Neutrophil (primary cell): ENCODE data around the gene PPARA.

Source experiments
- H3K27ac ChIP-seq: fragments of 200-600 bp; sonication (generic); 2 replicates; pipeline ENCODE4 v1.5.1; 2016; ENCODE audit warnings: mild to moderate bottlenecking, moderate library complexity
- H3K27me3 ChIP-seq: fragments of 200-600 bp; sonication (generic); 2 replicates; pipeline ENCODE4 v1.6.0; 2016; ENCODE audit warnings: mild to moderate bottlenecking
- H3K36me3 ChIP-seq: fragments of 200-600 bp; sonication (generic); 2 replicates; pipeline ENCODE4 v1.5.1; 2017
- H3K4me1 ChIP-seq, 2 experiments: fragments of 200-600 bp in 1 of 2; sonication (generic) in 1 of 2; 1 replicate in 1 of 2; 2 replicates in 1 of 2; pipeline versions ENCODE4 v1.5.1 to v1.6.1; 2013 to 2016; ENCODE audit warnings: low read depth in 1 of 2, low read length in 1 of 2, mild to moderate bottlenecking in 1 of 2, moderate library complexity in 1 of 2; ENCODE audit not compliant: control insufficient read depth in 1 of 2, insufficient read depth in 1 of 2
- H3K4me3 ChIP-seq, 2 experiments: fragments of 200-600 bp in 1 of 2; sonication (generic) in 1 of 2; 1 replicate in 1 of 2; 2 replicates in 1 of 2; pipeline ENCODE4 v1.5.1; 2013 to 2016; ENCODE audit warnings: low read depth in 1 of 2, low read length in 1 of 2, mild to moderate bottlenecking in 1 of 2, moderate library complexity in 1 of 2
- H3K9me3 ChIP-seq: fragments of 200-600 bp; sonication (generic); 2 replicates; pipeline ENCODE4 v1.5.1; 2016
- TF ChIP-seq, protein P1 (sequence below): fragments of 200-600 bp; sonication (generic); IDR thresholded peaks from 2 replicates; pipeline ENCODE4 v1.5.1; 2016; ENCODE audit warnings: antibody characterized with exemption

Gene PPARA

DNA sequence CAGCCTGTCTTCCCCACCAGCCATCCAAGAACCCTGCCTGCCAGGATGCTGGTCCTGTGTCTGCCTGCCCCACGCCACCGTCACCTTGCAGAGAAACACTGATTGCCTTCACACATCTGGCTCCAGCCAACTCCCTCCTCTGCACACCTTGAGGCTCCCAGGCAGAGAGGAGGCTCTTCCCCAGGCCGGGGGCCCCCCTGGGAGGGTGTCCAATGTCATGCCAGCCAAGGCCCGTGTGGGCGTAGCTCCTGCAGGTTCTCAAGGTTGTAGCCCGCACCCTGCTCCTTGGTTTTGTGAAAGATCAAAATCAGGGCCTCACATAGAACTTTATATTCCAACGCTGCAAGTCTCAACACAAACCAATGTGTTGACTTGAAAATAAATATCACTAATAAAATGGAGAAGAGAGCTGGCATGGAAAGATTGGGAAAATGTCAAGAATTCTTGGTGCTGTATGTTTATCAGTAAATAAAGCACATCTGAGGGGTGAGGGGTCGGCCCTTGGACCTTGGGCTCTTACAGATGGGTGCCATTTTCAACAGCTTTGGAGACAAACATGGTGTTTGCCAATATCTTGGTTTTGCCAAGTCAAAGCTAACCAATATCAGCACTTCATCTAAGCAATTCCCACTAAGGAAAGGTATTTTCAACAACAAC, 6.7 kb upstream of the PPARA start:
- TF ChIP-seq, protein P1, sequence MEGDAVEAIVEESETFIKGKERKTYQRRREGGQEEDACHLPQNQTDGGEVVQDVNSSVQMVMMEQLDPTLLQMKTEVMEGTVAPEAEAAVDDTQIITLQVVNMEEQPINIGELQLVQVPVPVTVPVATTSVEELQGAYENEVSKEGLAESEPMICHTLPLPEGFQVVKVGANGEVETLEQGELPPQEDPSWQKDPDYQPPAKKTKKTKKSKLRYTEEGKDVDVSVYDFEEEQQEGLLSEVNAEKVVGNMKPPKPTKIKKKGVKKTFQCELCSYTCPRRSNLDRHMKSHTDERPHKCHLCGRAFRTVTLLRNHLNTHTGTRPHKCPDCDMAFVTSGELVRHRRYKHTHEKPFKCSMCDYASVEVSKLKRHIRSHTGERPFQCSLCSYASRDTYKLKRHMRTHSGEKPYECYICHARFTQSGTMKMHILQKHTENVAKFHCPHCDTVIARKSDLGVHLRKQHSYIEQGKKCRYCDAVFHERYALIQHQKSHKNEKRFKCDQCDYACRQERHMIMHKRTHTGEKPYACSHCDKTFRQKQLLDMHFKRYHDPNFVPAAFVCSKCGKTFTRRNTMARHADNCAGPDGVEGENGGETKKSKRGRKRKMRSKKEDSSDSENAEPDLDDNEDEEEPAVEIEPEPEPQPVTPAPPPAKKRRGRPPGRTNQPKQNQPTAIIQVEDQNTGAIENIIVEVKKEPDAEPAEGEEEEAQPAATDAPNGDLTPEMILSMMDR, result no peak
- Histone ChIP-seq H3K36me3 (no peaks in the 10 kb centered on the region), H3K27me3 (peaks cover 45% of the 10 kb centered on the region), H3K27ac (no peak overlapping the region), H3K4me1 (no peaks in the 10 kb centered on the region), H3K9me3 (no peaks in the 10 kb centered on the region), H3K4me3 (no peak overlapping the region)

GRCh38 chr22:46145361-46145851, 4.9 kb upstream of the PPARA start:
- no peak overlapping the region for H3K4me3 ChIP-seq
- TF ChIP-seq, protein P1, result no peak
- peaks cover 61% of the 10 kb centered on the region for H3K27me3 ChIP-seq

GRCh38 chr22:46145896-46146295, 4.4 kb upstream of the PPARA start:
- TF ChIP-seq, protein P1, result no peak
- no peaks in the 10 kb centered on the region for H3K36me3 ChIP-seq
- peaks cover under 1 to 9% of the 10 kb centered on the region in 2 experiments for H3K4me1 ChIP-seq
- no peak overlapping the region for H3K4me3 ChIP-seq
- no peak overlapping the region for H3K27ac ChIP-seq
- peaks cover 64% of the 10 kb centered on the region for H3K27me3 ChIP-seq
- H3K9me3 ChIP-seq, result no peaks in the 10 kb centered on the region

More at GRCh38 chr22:46145361-46145851, 4.9 kb upstream of the PPARA start:
- Histone ChIP-seq H3K4me1 (peaks cover 0 to 9% of the 10 kb centered on the region in 2 experiments), H3K36me3 (no peaks in the 10 kb centered on the region), H3K9me3 (no peaks in the 10 kb centered on the region), H3K27ac (no peak overlapping the region)

GRCh38 chr22:46146329-46146728, 4.0 kb upstream of the PPARA start:
- Histone ChIP-seq H3K27ac (no peak overlapping the region), H3K27me3 (peaks cover 69% of the 10 kb centered on the region), H3K4me3 (no peak overlapping the region), H3K4me1 (peaks cover 5 to 13% of the 10 kb centered on the region in 2 experiments), H3K9me3 (no peaks in the 10 kb centered on the region), H3K36me3 (no peaks in the 10 kb centered on the region)
- TF ChIP-seq, protein P1, result no peak

- Histone ChIP-seq H3K27me3 (peaks cover 74% of the 10 kb centered on the region), H3K27ac (no peak overlapping the region), H3K4me3 (no peak overlapping the region), H3K9me3 (no peaks in the 10 kb centered on the region), H3K4me1 (peaks cover 12 to 20% of the 10 kb centered on the region in 2 experiments), H3K36me3 (no peaks in the 10 kb centered on the region)
- TF ChIP-seq, protein P1, result no peak
Observed at GRCh38 chr22:46147061-46147460, 3.3 kb upstream of the PPARA start.
